Measurements from ENCODE around the gene PDCD2L. TPM values are rescaled to one million over a fixed set of nuclear protein-coding genes. Genes with fewer than 3 reads are reported as not detected.

The PDCD2L gene
- total and polyA plus RNA-seq, 10 of the 15 experiments (the other 5 are each of a cell fraction or from before 2014, with no cell fraction given), result 7.2 to 41.3 (median 26.9) TPM

DNA sequence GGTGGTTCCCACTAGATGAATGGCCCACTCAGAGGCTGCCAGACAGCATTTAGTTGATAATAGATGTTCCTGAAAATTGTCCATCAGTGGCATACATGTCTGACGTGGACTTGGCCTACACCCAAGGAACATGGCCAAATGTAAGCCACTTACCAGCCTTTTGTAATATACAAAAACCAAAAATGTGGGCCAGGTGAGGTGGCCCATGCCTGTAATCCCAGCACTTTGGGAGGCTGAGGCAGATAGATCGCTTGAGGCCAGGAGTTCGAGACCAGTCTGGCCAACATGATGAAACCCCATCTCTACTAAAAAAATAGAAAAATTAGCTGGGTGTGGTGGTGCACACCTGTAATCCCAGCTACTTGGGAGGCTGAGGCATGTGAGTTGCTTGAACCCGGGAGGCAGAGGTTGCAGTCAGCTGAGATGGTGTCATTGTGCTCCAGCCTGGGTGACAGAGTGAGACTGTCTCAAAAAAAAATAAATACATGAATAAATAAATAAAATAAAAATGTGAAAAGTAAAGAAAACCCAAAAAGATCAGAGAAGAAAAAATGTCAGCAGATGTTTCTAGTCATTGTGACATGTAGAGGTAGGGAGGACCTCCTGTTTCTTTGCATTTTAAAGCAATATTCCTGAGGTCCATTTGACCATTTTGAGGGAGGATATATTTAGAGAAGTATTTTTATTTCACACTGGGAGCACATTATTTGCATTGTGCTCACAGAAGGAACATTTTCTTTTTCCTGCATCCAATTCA is 70.2 kb downstream of the PDCD2L start:
- no peak for ATAC-seq
- H3K27ac ChIP-seq (ENCODE audit: control insufficient read depth, insufficient read depth), result no peak overlapping the region
- in situ Hi-C loops (cut with MboI) (no loop called here), intact Hi-C loops (cut with micrococcal nuclease; ENCODE audit: unreplicated experiment) (no loop called here)
- TF ChIP-seq HCFC1 (IDR thresholded peaks at IDR 0.05; ENCODE audit: low read length) (no peak), POLR2AphosphoS5 (IDR thresholded peaks at IDR 0.05; ENCODE audit: low read length) (no peak), EZH2 (IDR thresholded peaks at IDR 0.05; ENCODE audit: borderline replicate concordance, control insufficient read depth, low read depth, low read length) (no peak), CBX3 (IDR thresholded peaks at IDR 0.05; ENCODE audit: borderline replicate concordance, low read depth) (no peak), MTA3 (IDR thresholded peaks at IDR 0.05; ENCODE audit: borderline replicate concordance, low read length) (no peak)
- TF ChIP-seq, protein P1, sequence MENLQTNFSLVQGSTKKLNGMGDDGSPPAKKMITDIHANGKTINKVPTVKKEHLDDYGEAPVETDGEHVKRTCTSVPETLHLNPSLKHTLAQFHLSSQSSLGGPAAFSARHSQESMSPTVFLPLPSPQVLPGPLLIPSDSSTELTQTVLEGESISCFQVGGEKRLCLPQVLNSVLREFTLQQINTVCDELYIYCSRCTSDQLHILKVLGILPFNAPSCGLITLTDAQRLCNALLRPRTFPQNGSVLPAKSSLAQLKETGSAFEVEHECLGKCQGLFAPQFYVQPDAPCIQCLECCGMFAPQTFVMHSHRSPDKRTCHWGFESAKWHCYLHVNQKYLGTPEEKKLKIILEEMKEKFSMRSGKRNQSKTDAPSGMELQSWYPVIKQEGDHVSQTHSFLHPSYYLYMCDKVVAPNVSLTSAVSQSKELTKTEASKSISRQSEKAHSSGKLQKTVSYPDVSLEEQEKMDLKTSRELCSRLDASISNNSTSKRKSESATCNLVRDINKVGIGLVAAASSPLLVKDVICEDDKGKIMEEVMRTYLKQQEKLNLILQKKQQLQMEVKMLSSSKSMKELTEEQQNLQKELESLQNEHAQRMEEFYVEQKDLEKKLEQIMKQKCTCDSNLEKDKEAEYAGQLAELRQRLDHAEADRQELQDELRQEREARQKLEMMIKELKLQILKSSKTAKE (IDR thresholded peaks at IDR 0.05; ENCODE audit: low read depth, poor library complexity, severe bottlenecking), result no peak
- no peak overlapping the region for H2AFZ ChIP-seq (ENCODE audit: control insufficient read depth, low read depth, low read length)
- no peaks in the 10 kb centered on the region for H3K9me3 ChIP-seq (replicated peaks; ENCODE audit: control insufficient read depth, insufficient read depth, low read length)
- H3K4me3 ChIP-seq, result no peak overlapping the region
- ChIA-PET RAD21 (ENCODE audit: unreplicated experiment) (no interaction called here), CTCF (interaction anchor here (0.7 kb wide), 1 partner anchor 619 kb away, joined by 3 read pairs; no protein-coding TSS in a partner anchor), POLR2A (interaction anchor here (0.5 kb wide), 1 partner anchor 9 kb away, joined by 3 read pairs; no protein-coding TSS in a partner anchor), SMC1A (ENCODE audit: uncharacterized antibody, unreplicated experiment) (no interaction called here)
- no peak overlapping the region for H3K4me2 ChIP-seq (ENCODE audit: control insufficient read depth, insufficient read depth)
- no peak for DNase-seq (ENCODE audit: low read depth, low spot score)
- no peaks in the 10 kb centered on the region for H3K79me2 ChIP-seq (ENCODE audit: control insufficient read depth, insufficient read depth, low read length)
- H3K36me3 ChIP-seq (ENCODE audit: control insufficient read depth in 2 of 2, insufficient read depth in 2 of 2, low read length in 1 of 2), result peaks cover 2 to 18% of the 10 kb centered on the region in 2 experiments
- FAIRE-seq, result no peak
- 91% methylated on average over 4 of the region's 4 CpGs for WGBS (ENCODE audit: insufficient coverage, insufficient replicate concordance, low lambda C conversion rate, missing lambda C conversion rate)
- H3K9ac ChIP-seq (ENCODE audit: control insufficient read depth, insufficient read depth, low read length), result no peak overlapping the region
- H4K20me1 ChIP-seq (ENCODE audit: control insufficient read depth, insufficient read depth), result no peaks in the 10 kb centered on the region
- no TSS peak for BruUV-seq (replicated peaks)
- H3K27me3 ChIP-seq (replicated peaks in 1 of 2; ENCODE audit: control insufficient read depth in 2 of 2, insufficient read depth in 2 of 2, low read length in 1 of 2), result no peaks in the 10 kb centered on the region; a peak in 1 of 4 replicates
- no peaks in the 10 kb centered on the region for H3K4me1 ChIP-seq (ENCODE audit: control insufficient read depth, insufficient read depth, low read length)
